ENCODE data around the gene ZBTB7B.
A peak's percentile ranks its signal among the peaks of the same experiment; 100 is the strongest.

DNA sequence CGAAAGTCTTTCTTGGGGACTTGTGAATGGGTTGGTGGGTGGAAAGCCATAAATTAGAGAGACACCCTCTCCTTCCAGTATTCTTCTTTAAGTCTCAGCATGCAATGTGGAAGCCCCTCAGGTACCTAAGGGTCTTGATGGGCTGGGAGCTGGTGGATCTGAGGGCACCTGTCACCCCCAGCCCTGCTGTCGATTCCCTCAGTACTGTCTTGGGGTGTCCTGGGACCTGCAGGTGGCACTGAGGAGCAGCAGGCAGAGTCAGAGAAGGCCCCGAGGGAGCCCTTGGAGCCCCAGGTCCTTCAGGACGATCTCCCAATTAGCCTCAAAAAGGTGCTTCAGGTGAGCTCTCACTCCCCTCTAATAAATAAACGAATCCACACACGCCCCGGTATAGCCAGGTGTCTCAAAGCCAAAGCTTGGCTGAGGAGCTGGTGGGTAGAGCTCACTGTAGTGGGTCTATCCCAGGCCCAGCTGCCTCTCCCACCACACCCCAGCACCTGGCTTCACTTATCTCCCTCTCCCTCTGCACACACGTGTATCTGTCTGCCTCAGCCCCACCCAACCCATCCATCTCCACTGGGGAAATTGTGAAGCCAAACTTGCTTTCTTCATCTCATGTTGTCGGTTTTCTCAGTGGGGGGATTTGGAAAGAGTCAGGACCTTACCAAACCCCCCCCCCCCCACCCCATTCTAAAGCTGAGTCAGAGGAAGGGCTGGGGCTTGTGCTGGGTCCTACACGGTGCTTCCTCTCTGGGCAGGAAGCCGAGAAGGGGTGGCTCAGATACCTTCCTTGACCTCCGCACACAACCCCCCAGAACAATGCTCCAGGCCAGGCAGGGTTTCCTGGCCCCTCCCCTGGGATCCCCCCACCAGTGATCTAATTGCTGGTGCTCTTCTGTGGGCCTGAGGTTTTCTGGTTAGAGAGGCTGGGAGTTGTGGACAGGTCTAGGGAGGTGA is 50.1 kb downstream of the ZBTB7B start:
- no peak for TF ChIP-seq POLR2A (IDR thresholded peaks at IDR 0.05)
- peak in 1 of 3 donors; percentile 38 for TF ChIP-seq CTCF (IDR thresholded peaks at IDR 0.05)
- no peak for TF ChIP-seq POLR2AphosphoS5 (IDR thresholded peaks at IDR 0.05)
